Measurements from ENCODE around the gene DLG2.

Gene DLG2

GRCh38 chr11:84300092-84300491 lies 1327.1 kb downstream of the DLG2 start:
- no peak for DNase-seq (ENCODE audit: extremely low read depth, low read depth)
- TF ChIP-seq CTCF (IDR thresholded peaks at IDR 0.05; ENCODE audit: low read depth, low read length) = no peak

- no peak for TF ChIP-seq CTCF (IDR thresholded peaks at IDR 0.05; ENCODE audit: low read depth, low read length)
- DNase-seq (ENCODE audit: extremely low read depth, low read depth) = no peak
Observed at GRCh38 chr11:84297570-84297969, 1329.6 kb downstream of the DLG2 start.

GRCh38 chr11:84295815-84296214 lies 1331.3 kb downstream of the DLG2 start:
- TF ChIP-seq CTCF (IDR thresholded peaks at IDR 0.05; ENCODE audit: low read depth, low read length) = no peak
- no peak for DNase-seq (ENCODE audit: extremely low read depth, low read depth)

GRCh38 chr11:84292955-84293354 lies 1334.2 kb downstream of the DLG2 start:
- TF ChIP-seq CTCF (IDR thresholded peaks at IDR 0.05; ENCODE audit: low read depth, low read length) = no peak
- DNase-seq (ENCODE audit: extremely low read depth, low read depth) = no peak

GRCh38 chr11:84292006-84292405 lies 1335.1 kb downstream of the DLG2 start:
- no peak for TF ChIP-seq CTCF (IDR thresholded peaks at IDR 0.05; ENCODE audit: low read depth, low read length)
- no peak for DNase-seq (ENCODE audit: extremely low read depth, low read depth)

- TF ChIP-seq CTCF (IDR thresholded peaks at IDR 0.05; ENCODE audit: low read depth, low read length) = no peak
- DNase-seq (ENCODE audit: extremely low read depth, low read depth) = no peak
Observed at GRCh38 chr11:84290647-84291046, 1336.5 kb downstream of the DLG2 start.

GRCh38 chr11:84289381-84289906 lies 1337.7 kb downstream of the DLG2 start:
- TF ChIP-seq CTCF (IDR thresholded peaks at IDR 0.05; ENCODE audit: low read depth, low read length) = no peak
- DNase-seq (ENCODE audit: extremely low read depth, low read depth) = no peak
